Measurements from ENCODE around the gene EPHA5. TPM values are rescaled to one million over a fixed set of nuclear protein-coding genes. Genes with fewer than 3 reads are reported as not detected.

Gene EPHA5
- polyA plus RNA-seq, 1 experiment, result 2.8 TPM

GRCh38 chr4:65635051-65635821 lies 35.1 kb downstream of the EPHA5 start:
- TF ChIP-seq CTCF (IDR thresholded peaks at IDR 0.05; ENCODE audit: insufficient read depth, low read depth, low read length), result no peak
- no peak for DNase-seq (ENCODE audit: low read depth)
- ChIA-PET POLR2A (no interaction called here), CTCF (no interaction called here)
- no peak overlapping the region for H3K4me3 ChIP-seq (ENCODE audit: low read depth, low read length)
- H3K27me3 ChIP-seq (ENCODE audit: control insufficient read depth, insufficient read depth, low read length), result no peaks in the 10 kb centered on the region
- no peaks in the 10 kb centered on the region for H3K36me3 ChIP-seq (ENCODE audit: control insufficient read depth, insufficient read depth, low read length)

DNA sequence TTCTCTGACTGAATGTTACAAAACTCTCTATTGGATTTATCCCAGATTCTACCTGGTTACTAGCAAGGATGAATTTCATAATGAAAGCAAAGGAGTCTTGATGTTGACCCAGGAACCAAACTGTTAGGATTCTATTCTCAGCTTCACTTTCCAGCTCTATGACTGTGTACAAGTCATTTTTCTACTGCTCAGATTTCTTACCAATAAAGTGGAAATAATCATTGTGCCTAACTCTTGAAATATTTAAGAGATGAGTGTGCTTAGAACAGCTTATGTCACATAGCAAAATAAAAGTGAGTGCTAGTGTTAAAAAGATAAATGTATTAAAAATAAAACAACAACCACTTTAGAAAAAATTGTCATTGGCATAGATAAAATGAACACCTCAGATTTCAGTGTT lies 45.6 kb downstream of the EPHA5 start:
- Histone ChIP-seq H3K4me3 (ENCODE audit: low read depth, low read length) (no peak overlapping the region), H3K36me3 (ENCODE audit: control insufficient read depth, insufficient read depth, low read length) (no peaks in the 10 kb centered on the region), H3K27me3 (ENCODE audit: control insufficient read depth, insufficient read depth, low read length) (no peaks in the 10 kb centered on the region)
- ChIA-PET CTCF (no interaction called here), POLR2A (no interaction called here)
- no peak for TF ChIP-seq CTCF (IDR thresholded peaks at IDR 0.05; ENCODE audit: insufficient read depth, low read depth, low read length)
- DNase-seq (ENCODE audit: low read depth), result no peak

- peak; percentile 14 for DNase-seq (ENCODE audit: low read depth)
- Histone ChIP-seq H3K4me3 (ENCODE audit: low read depth, low read length) (no peak overlapping the region), H3K36me3 (ENCODE audit: control insufficient read depth, insufficient read depth, low read length) (no peaks in the 10 kb centered on the region), H3K27me3 (ENCODE audit: control insufficient read depth, insufficient read depth, low read length) (no peaks in the 10 kb centered on the region)
- CTCF ChIA-PET, result no interaction called here
- no peak for TF ChIP-seq CTCF (IDR thresholded peaks at IDR 0.05; ENCODE audit: insufficient read depth, low read depth, low read length)
- POLR2A ChIA-PET, result no interaction called here
These were observed 46.8 kb downstream of the EPHA5 start for GRCh38 chr4:65623506-65623905.

DNA sequence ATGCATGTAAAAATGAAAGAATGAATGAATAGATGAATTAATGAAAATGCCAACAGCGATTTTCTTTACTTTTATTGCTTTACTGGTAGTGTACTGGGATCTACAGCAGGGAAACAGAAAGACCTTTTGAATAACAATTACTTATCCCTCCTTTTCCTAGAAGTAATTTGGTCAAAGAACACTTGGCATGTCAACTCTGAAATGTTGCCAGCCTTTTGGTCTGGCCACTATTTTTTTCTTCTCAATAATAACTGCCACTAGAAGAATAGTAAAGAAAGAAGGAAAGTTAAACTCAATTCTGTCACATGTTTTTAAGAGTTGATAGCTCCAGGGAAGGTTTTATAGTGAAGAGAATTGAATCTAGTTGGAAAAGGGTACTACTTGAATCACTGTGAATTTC lies 52.9 kb downstream of the EPHA5 start:
- POLR2A ChIA-PET, result no interaction called here
- Histone ChIP-seq H3K4me3 (ENCODE audit: low read depth, low read length) (no peak overlapping the region), H3K36me3 (ENCODE audit: control insufficient read depth, insufficient read depth, low read length) (no peaks in the 10 kb centered on the region), H3K27me3 (ENCODE audit: control insufficient read depth, insufficient read depth, low read length) (no peaks in the 10 kb centered on the region)
- no peak for TF ChIP-seq CTCF (IDR thresholded peaks at IDR 0.05; ENCODE audit: insufficient read depth, low read depth, low read length)
- no peak for DNase-seq (ENCODE audit: low read depth)
- CTCF ChIA-PET, result no interaction called here

DNA sequence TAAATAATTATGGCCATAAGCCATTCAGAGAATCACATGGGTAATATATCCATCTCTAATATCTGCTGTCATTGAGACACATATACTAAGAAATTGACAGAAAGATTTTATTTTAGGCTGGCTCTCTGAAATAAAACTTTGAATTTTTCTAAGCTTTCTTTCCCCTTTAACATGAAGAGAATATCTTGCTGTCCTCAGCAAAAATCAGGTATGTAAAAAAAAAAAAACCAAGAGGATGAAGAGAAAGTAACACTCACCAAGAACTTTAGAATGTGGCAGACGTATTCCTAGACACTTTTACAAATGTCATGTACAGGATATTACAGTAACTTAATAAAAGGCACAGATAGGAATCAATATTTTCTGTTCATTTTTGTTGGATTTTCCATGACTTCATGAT lies 65.8 kb downstream of the EPHA5 start:
- no peak for DNase-seq (ENCODE audit: low read depth)
- Histone ChIP-seq H3K36me3 (ENCODE audit: control insufficient read depth, insufficient read depth, low read length) (no peaks in the 10 kb centered on the region), H3K4me3 (ENCODE audit: low read depth, low read length) (no peak overlapping the region), H3K27me3 (ENCODE audit: control insufficient read depth, insufficient read depth, low read length) (no peaks in the 10 kb centered on the region)
- CTCF ChIA-PET, result no interaction called here
- no peak for TF ChIP-seq CTCF (IDR thresholded peaks at IDR 0.05; ENCODE audit: insufficient read depth, low read depth, low read length)
- POLR2A ChIA-PET, result no interaction called here

Measured in BJ (cell line).